Osteoblast (primary cell): Measurements from ENCODE around the gene ZBTB7C. TPM values are rescaled to one million over a fixed set of nuclear protein-coding genes. Genes with fewer than 3 reads are reported as not detected.

ENCODE experiments used
- DNase-seq: peaks from one replicate; pipeline ENCODE4 v3.0.0; 2011; ENCODE audit warnings: low spot score, mixed read lengths; ENCODE audit not compliant: insufficient read length; ENCODE audit errors: missing footprints
- H2AFZ ChIP-seq: 2 replicates; pipeline ENCODE4 v1.6.0; 2011; ENCODE audit warnings: mild to moderate bottlenecking, low read length
- H3K27ac ChIP-seq: 2 replicates; pipeline ENCODE4 v1.5.1; 2011; ENCODE audit warnings: mild to moderate bottlenecking, low read depth, low read length, moderate library complexity
- H3K27me3 ChIP-seq: 2 replicates; pipeline ENCODE4 v1.6.0; 2012; ENCODE audit warnings: mild to moderate bottlenecking, control low read depth, inconsistent platforms, low read length, moderate library complexity; ENCODE audit not compliant: insufficient read depth
- H3K36me3 ChIP-seq: 2 replicates; pipeline ENCODE4 v1.5.1; 2011; ENCODE audit warnings: mild to moderate bottlenecking, low read length, control low read depth, moderate library complexity; ENCODE audit not compliant: insufficient read depth
- H3K4me1 ChIP-seq: 2 replicates; pipeline ENCODE4 v1.5.1; 2011; ENCODE audit warnings: mild to moderate bottlenecking, low read length, control low read depth, moderate library complexity; ENCODE audit not compliant: insufficient read depth
- H3K4me2 ChIP-seq: 2 replicates; pipeline ENCODE4 v1.6.0; 2011; ENCODE audit warnings: mild to moderate bottlenecking, low read length; ENCODE audit not compliant: insufficient read depth
- H3K4me3 ChIP-seq: fragments of 200-600 bp; sonication (generic); 3 replicates; pipeline ENCODE4 v1.5.1; 2012; ENCODE audit warnings: mild to moderate bottlenecking, low read length, inconsistent platforms; ENCODE audit not compliant: insufficient read depth
- H3K79me2 ChIP-seq: 2 replicates; pipeline ENCODE4 v1.6.0; 2012; ENCODE audit warnings: mild to moderate bottlenecking, low read length, control low read depth, inconsistent platforms; ENCODE audit not compliant: insufficient read depth
- H3K9me3 ChIP-seq: 2 replicates; pipeline ENCODE4 v1.5.1; 2011; ENCODE audit warnings: low read depth, low read length, control low read depth
- H4K20me1 ChIP-seq: 2 replicates; pipeline ENCODE4 v1.6.0; 2012; ENCODE audit warnings: mild to moderate bottlenecking, low read length, control low read depth; ENCODE audit not compliant: insufficient read depth
- total RNA-seq: library from RNA; depleted of rRNA; stranded (reverse); fragments of >200 nt; gene quantifications from 2 replicates; pipeline ENCODE4 v1.2.3, GENCODE V29; 2012
- TF ChIP-seq, protein P1 (sequence below): IDR thresholded peaks from 2 replicates; pipeline ENCODE4 v1.5.1; 2011; ENCODE audit warnings: mild to moderate bottlenecking, low read depth, low read length, moderate library complexity; ENCODE audit errors: extremely low read depth

The ZBTB7C gene
- total RNA-seq, 1 donor = 0.36 TPM

GRCh38 chr18:48161191-48161910, 247.8 kb downstream of the ZBTB7C start:
- Histone ChIP-seq H3K4me1 (no peaks in the 10 kb centered on the region), H4K20me1 (no peaks in the 10 kb centered on the region), H3K36me3 (no peaks in the 10 kb centered on the region), H3K27ac (no peak overlapping the region), H2AFZ (peak overlapping the region; percentile 86), H3K4me3 (peak overlapping the region; percentile 69), H3K4me2 (peak overlapping the region; percentile 79), H3K79me2 (no peaks in the 10 kb centered on the region), H3K9me3 (no peaks in the 10 kb centered on the region), H3K27me3 (no peaks in the 10 kb centered on the region)
- peak; percentile 98 for DNase-seq
- TF ChIP-seq, protein P1, sequence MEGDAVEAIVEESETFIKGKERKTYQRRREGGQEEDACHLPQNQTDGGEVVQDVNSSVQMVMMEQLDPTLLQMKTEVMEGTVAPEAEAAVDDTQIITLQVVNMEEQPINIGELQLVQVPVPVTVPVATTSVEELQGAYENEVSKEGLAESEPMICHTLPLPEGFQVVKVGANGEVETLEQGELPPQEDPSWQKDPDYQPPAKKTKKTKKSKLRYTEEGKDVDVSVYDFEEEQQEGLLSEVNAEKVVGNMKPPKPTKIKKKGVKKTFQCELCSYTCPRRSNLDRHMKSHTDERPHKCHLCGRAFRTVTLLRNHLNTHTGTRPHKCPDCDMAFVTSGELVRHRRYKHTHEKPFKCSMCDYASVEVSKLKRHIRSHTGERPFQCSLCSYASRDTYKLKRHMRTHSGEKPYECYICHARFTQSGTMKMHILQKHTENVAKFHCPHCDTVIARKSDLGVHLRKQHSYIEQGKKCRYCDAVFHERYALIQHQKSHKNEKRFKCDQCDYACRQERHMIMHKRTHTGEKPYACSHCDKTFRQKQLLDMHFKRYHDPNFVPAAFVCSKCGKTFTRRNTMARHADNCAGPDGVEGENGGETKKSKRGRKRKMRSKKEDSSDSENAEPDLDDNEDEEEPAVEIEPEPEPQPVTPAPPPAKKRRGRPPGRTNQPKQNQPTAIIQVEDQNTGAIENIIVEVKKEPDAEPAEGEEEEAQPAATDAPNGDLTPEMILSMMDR = no peak

GRCh38 chr18:48160622-48161021, 248.6 kb downstream of the ZBTB7C start:
- Histone ChIP-seq H3K27ac (no peak overlapping the region), H3K36me3 (no peaks in the 10 kb centered on the region), H4K20me1 (no peaks in the 10 kb centered on the region), H2AFZ (no peak overlapping the region), H3K27me3 (no peaks in the 10 kb centered on the region), H3K9me3 (no peaks in the 10 kb centered on the region), H3K4me1 (no peaks in the 10 kb centered on the region), H3K4me2 (no peak overlapping the region), H3K79me2 (no peaks in the 10 kb centered on the region), H3K4me3 (no peak overlapping the region)
- peak; percentile 39 for DNase-seq
- TF ChIP-seq, protein P1 = no peak

- H3K4me3 ChIP-seq = no peak overlapping the region
These were observed 249.4 kb downstream of the ZBTB7C start for GRCh38 chr18:48159816-48160215.

DNA sequence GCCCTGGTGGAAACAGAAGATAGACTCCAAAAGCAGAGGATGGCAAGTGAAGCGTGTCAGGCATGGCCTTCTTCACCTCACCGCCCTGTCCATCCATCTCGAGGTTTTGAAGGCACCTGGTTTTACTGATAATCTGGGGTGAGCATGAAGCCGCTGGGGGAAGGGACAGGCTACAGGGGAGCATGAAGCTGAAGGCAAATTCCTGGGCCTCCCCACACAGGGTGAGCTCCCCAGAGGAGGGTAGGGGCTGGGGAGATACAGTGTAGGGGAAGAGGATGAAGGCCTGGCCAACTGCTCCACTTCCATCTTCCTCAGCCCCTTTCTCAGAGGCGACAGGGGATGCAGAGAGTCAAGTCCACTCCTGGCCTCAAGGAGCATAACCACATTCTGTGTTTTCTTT, 250.5 kb downstream of the ZBTB7C start:
- Histone ChIP-seq H3K79me2 (no peaks in the 10 kb centered on the region), H3K27me3 (no peaks in the 10 kb centered on the region), H3K9me3 (no peaks in the 10 kb centered on the region), H3K36me3 (no peaks in the 10 kb centered on the region), H3K4me1 (no peaks in the 10 kb centered on the region), H3K4me3 (no peak overlapping the region), H3K27ac (no peak overlapping the region), H2AFZ (no peak overlapping the region), H3K4me2 (no peak overlapping the region), H4K20me1 (no peaks in the 10 kb centered on the region)
- DNase-seq = no peak
- TF ChIP-seq, protein P1 = no peak

More at GRCh38 chr18:48159816-48160215, 249.4 kb downstream of the ZBTB7C start:
- no peak overlapping the region for H3K27ac ChIP-seq
- H4K20me1 ChIP-seq = no peaks in the 10 kb centered on the region
- H3K4me1 ChIP-seq = no peaks in the 10 kb centered on the region
- H2AFZ ChIP-seq = no peak overlapping the region
- no peaks in the 10 kb centered on the region for H3K9me3 ChIP-seq
- TF ChIP-seq, protein P1 = no peak
- H3K36me3 ChIP-seq = no peaks in the 10 kb centered on the region
- no peaks in the 10 kb centered on the region for H3K79me2 ChIP-seq
- H3K4me2 ChIP-seq = no peak overlapping the region
- DNase-seq = peak; percentile 39
- no peaks in the 10 kb centered on the region for H3K27me3 ChIP-seq
